Lower leg skin (tissue), 3 donors: Measurements from ENCODE around the gene BOLA3.

ENCODE experiments used
- POLR2A ChIP-seq, 2 donors: fragments of 450-650 bp; IDR thresholded peaks; one replicate each; pipeline ENCODE4 v1.6.1; 2016 to 2017; ENCODE audit warnings: antibody characterized with exemption in 2 of 2, mild to moderate bottlenecking in 1 of 2, moderate library complexity in 1 of 2
- TF ChIP-seq, protein P1 (sequence below), 3 donors: fragments of 450-650 bp; IDR thresholded peaks; one replicate each; pipeline ENCODE4 v1.5.1; 2016; ENCODE audit warnings: antibody characterized with exemption in 3 of 3, mild to moderate bottlenecking in 3 of 3, moderate library complexity in 2 of 3

DNA sequence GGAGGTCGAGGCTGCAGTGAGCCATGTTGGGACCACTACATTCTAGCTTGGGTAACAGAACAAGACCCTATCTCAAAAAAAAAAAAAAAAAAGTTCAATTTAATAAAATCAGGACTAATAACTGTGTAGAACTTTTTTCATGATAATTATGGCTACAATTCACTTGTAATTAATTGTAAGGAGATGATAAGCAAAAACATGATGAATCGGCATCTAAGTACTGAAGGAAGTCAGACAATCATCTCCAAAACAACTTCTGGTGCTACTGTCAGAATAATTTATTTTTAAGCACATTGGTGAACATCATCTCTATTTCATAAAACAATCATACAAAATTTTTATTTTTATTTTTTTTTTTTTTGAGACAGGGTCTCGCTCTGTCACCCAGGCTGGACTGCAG is 41.0 kb upstream of the BOLA3 start:
- TF ChIP-seq, protein P1, sequence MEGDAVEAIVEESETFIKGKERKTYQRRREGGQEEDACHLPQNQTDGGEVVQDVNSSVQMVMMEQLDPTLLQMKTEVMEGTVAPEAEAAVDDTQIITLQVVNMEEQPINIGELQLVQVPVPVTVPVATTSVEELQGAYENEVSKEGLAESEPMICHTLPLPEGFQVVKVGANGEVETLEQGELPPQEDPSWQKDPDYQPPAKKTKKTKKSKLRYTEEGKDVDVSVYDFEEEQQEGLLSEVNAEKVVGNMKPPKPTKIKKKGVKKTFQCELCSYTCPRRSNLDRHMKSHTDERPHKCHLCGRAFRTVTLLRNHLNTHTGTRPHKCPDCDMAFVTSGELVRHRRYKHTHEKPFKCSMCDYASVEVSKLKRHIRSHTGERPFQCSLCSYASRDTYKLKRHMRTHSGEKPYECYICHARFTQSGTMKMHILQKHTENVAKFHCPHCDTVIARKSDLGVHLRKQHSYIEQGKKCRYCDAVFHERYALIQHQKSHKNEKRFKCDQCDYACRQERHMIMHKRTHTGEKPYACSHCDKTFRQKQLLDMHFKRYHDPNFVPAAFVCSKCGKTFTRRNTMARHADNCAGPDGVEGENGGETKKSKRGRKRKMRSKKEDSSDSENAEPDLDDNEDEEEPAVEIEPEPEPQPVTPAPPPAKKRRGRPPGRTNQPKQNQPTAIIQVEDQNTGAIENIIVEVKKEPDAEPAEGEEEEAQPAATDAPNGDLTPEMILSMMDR (IDR thresholded peaks at IDR 0.05), result no peak
- no peak for TF ChIP-seq POLR2A (IDR thresholded peaks at IDR 0.05)
